Measurements from ENCODE around the gene NOL11.
"Not testable (repeated sequence)": the region's sequence is repeated elsewhere in the genome, so short reads cannot be mapped to it uniquely, and the experiment has no call there.

NOL11 gene

DNA sequence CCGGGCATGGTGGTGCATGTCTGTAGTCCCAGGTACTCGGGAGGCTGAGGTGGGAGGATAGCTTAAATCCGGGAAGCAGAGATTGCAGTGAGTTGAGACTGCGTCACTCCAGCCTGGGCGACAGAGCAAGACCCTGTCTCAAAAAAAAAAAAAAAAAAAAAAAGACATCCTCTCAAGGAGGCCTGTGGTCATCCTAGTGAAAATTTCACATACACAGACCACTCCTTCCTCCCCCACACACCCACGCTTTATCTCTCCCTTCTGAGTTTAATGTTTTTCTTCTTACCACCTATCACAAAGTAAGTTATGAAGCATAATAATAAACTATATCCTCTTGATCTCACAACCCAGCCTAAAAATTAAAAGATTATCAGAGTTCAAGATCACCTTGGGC is 1.3 kb upstream of the NOL11 start:
- no peaks in the 10 kb centered on the region for H3K27me3 ChIP-seq (ENCODE audit: control insufficient read depth, insufficient read depth, low read length)
- no peak overlapping the region for H3K27ac ChIP-seq (ENCODE audit: low read depth, low read length)
- no peak overlapping the region for H3K9ac ChIP-seq (ENCODE audit: low read length)
- peaks cover 4% of the 10 kb centered on the region for H3K4me1 ChIP-seq (ENCODE audit: control insufficient read depth, insufficient read depth, low read length)
- no peak overlapping the region for H3K4me3 ChIP-seq (ENCODE audit: low read length)
- no peaks in the 10 kb centered on the region for H3K36me3 ChIP-seq (ENCODE audit: control insufficient read depth, insufficient read depth, low read length)

- H3K4me1 ChIP-seq (ENCODE audit: control insufficient read depth, insufficient read depth, low read length) = peaks cover 4% of the 10 kb centered on the region
Observed at GRCh38 chr17:67717192-67717623, 528 bp upstream of the NOL11 start.

GRCh38 chr17:67718325-67718941 is 697 bp downstream of the NOL11 start:
- peak overlapping the region; percentile 93 for H3K4me3 ChIP-seq (ENCODE audit: low read length)
- H3K27me3 ChIP-seq (ENCODE audit: control insufficient read depth, insufficient read depth, low read length) = no peaks in the 10 kb centered on the region
- peak overlapping the region; percentile 81 for H3K27ac ChIP-seq (ENCODE audit: low read depth, low read length)
- peaks cover 12% of the 10 kb centered on the region for H3K36me3 ChIP-seq (ENCODE audit: control insufficient read depth, insufficient read depth, low read length)
- H3K9ac ChIP-seq (ENCODE audit: low read length) = peak overlapping the region; percentile 98
- H3K4me1 ChIP-seq (ENCODE audit: control insufficient read depth, insufficient read depth, low read length) = peaks cover 4% of the 10 kb centered on the region

More at GRCh38 chr17:67717192-67717623, 528 bp upstream of the NOL11 start:
- peak overlapping the region; percentile 25 for H3K9ac ChIP-seq (ENCODE audit: low read length)
- peak overlapping the region; percentile 69 for H3K4me3 ChIP-seq (ENCODE audit: low read length)
- peaks cover 7% of the 10 kb centered on the region for H3K36me3 ChIP-seq (ENCODE audit: control insufficient read depth, insufficient read depth, low read length)
- no peaks in the 10 kb centered on the region for H3K27me3 ChIP-seq (ENCODE audit: control insufficient read depth, insufficient read depth, low read length)
- peak overlapping the region; percentile 74 for H3K27ac ChIP-seq (ENCODE audit: low read depth, low read length)

GRCh38 chr17:67725373-67725791 is 7.6 kb downstream of the NOL11 start:
- Histone ChIP-seq H3K4me3 (ENCODE audit: low read length) (no peak overlapping the region), H3K27ac (ENCODE audit: low read depth, low read length) (no peak overlapping the region), H3K27me3 (ENCODE audit: control insufficient read depth, insufficient read depth, low read length) (no peaks in the 10 kb centered on the region), H3K36me3 (ENCODE audit: control insufficient read depth, insufficient read depth, low read length) (peaks cover 36% of the 10 kb centered on the region), H3K4me1 (ENCODE audit: control insufficient read depth, insufficient read depth, low read length) (no peaks in the 10 kb centered on the region), H3K9ac (ENCODE audit: low read length) (no peak overlapping the region)

GRCh38 chr17:67725807-67726206 is 8.1 kb downstream of the NOL11 start:
- H3K27me3 ChIP-seq (ENCODE audit: control insufficient read depth, insufficient read depth, low read length) = no peaks in the 10 kb centered on the region
- no peak overlapping the region for H3K4me3 ChIP-seq (ENCODE audit: low read length)
- H3K4me1 ChIP-seq (ENCODE audit: control insufficient read depth, insufficient read depth, low read length) = no peaks in the 10 kb centered on the region
- H3K9ac ChIP-seq (ENCODE audit: low read length) = no peak overlapping the region
- H3K36me3 ChIP-seq (ENCODE audit: control insufficient read depth, insufficient read depth, low read length) = peaks cover 38% of the 10 kb centered on the region
- no peak overlapping the region for H3K27ac ChIP-seq (ENCODE audit: low read depth, low read length)

- not testable (repeated sequence) for H3K27ac ChIP-seq (ENCODE audit: low read depth, low read length); H3K4me3 ChIP-seq (ENCODE audit: low read length); H3K9ac ChIP-seq (ENCODE audit: low read length); H3K4me1 ChIP-seq (ENCODE audit: control insufficient read depth, insufficient read depth, low read length); H3K27me3 ChIP-seq (ENCODE audit: control insufficient read depth, insufficient read depth, low read length)
- peaks cover 35% of the 10 kb centered on the region for H3K36me3 ChIP-seq (ENCODE audit: control insufficient read depth, insufficient read depth, low read length)
Observed at GRCh38 chr17:67727152-67728039, 9.7 kb downstream of the NOL11 start.

- H3K4me3 ChIP-seq (ENCODE audit: low read length) = no peak overlapping the region
- no peaks in the 10 kb centered on the region for H3K4me1 ChIP-seq (ENCODE audit: control insufficient read depth, insufficient read depth, low read length)
- no peak overlapping the region for H3K27ac ChIP-seq (ENCODE audit: low read depth, low read length)
- H3K36me3 ChIP-seq (ENCODE audit: control insufficient read depth, insufficient read depth, low read length) = peaks cover 29% of the 10 kb centered on the region
- H3K27me3 ChIP-seq (ENCODE audit: control insufficient read depth, insufficient read depth, low read length) = no peaks in the 10 kb centered on the region
- no peak overlapping the region for H3K9ac ChIP-seq (ENCODE audit: low read length)
Observed at GRCh38 chr17:67729903-67730302, 12.2 kb downstream of the NOL11 start.

DNA sequence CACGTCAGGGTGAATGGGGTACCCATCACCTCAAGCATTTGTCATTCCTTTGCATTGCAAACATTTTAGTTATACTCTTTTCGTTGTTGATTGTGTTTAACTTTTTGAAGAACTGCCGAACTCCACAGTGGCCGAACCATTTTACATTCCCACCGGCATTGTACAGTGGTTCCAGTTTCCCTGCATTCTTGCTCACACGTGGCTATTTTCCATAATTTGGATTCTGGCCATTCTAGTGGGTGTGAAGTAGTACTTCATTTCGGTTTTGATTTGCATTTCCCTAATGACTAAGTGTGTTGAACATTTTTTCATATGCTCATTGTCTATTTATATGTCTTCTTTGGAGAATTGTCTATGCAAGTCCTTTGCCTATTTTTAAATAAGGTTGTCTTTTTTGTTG is 13.0 kb downstream of the NOL11 start:
- no peak overlapping the region for H3K4me3 ChIP-seq (ENCODE audit: low read length)
- H3K27me3 ChIP-seq (ENCODE audit: control insufficient read depth, insufficient read depth, low read length) = no peaks in the 10 kb centered on the region
- H3K9ac ChIP-seq (ENCODE audit: low read length) = no peak overlapping the region
- no peaks in the 10 kb centered on the region for H3K4me1 ChIP-seq (ENCODE audit: control insufficient read depth, insufficient read depth, low read length)
- no peak overlapping the region for H3K27ac ChIP-seq (ENCODE audit: low read depth, low read length)
- H3K36me3 ChIP-seq (ENCODE audit: control insufficient read depth, insufficient read depth, low read length) = peaks cover 25% of the 10 kb centered on the region

DNA sequence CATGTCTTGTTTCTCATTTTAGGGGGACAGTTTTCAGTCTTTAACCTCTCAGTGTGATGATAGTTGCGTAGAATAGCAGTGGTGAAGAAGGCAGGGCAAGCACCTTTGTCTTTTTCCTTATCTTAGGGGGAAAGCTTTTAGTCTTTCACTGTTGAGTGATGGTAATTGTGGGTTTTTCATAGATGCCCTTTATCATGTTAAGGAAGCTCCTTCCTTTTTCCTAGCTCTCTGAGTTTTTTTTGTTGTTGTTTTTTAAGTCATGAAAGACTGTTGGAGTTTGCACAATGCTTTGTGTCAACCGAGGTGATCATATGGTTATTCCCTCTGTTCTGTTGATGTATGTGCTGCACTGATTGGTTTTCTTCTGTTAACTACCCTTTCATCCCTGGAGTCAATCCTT is 15.7 kb downstream of the NOL11 start:
- Histone ChIP-seq H3K9ac (ENCODE audit: low read length) (no peak overlapping the region), H3K4me3 (ENCODE audit: low read length) (no peak overlapping the region), H3K27ac (ENCODE audit: low read depth, low read length) (no peak overlapping the region), H3K36me3 (ENCODE audit: control insufficient read depth, insufficient read depth, low read length) (peaks cover 21% of the 10 kb centered on the region), H3K4me1 (ENCODE audit: control insufficient read depth, insufficient read depth, low read length) (no peaks in the 10 kb centered on the region), H3K27me3 (ENCODE audit: control insufficient read depth, insufficient read depth, low read length) (no peaks in the 10 kb centered on the region)

- Histone ChIP-seq H3K36me3 (ENCODE audit: control insufficient read depth, insufficient read depth, low read length) (peaks cover 21% of the 10 kb centered on the region), H3K27me3 (ENCODE audit: control insufficient read depth, insufficient read depth, low read length) (no peaks in the 10 kb centered on the region), H3K4me1 (ENCODE audit: control insufficient read depth, insufficient read depth, low read length) (no peaks in the 10 kb centered on the region), H3K9ac (ENCODE audit: low read length) (no peak overlapping the region), H3K4me3 (ENCODE audit: low read length) (no peak overlapping the region), H3K27ac (ENCODE audit: low read depth, low read length) (no peak overlapping the region)
Observed at GRCh38 chr17:67737145-67737544, 19.4 kb downstream of the NOL11 start.

GRCh38 chr17:67742025-67742424 is 24.3 kb downstream of the NOL11 start:
- peaks cover 19% of the 10 kb centered on the region for H3K36me3 ChIP-seq (ENCODE audit: control insufficient read depth, insufficient read depth, low read length)

GRCh38 chr17:67746704-67747571 is 29.2 kb downstream of the NOL11 start:
- no peak overlapping the region for H3K27ac ChIP-seq (ENCODE audit: low read depth, low read length)
- no peaks in the 10 kb centered on the region for H3K27me3 ChIP-seq (ENCODE audit: control insufficient read depth, insufficient read depth, low read length)
- no peak overlapping the region for H3K4me3 ChIP-seq (ENCODE audit: low read length)
- no peaks in the 10 kb centered on the region for H3K4me1 ChIP-seq (ENCODE audit: control insufficient read depth, insufficient read depth, low read length)
- no peak overlapping the region for H3K9ac ChIP-seq (ENCODE audit: low read length)
- H3K36me3 ChIP-seq (ENCODE audit: control insufficient read depth, insufficient read depth, low read length) = peaks cover 12% of the 10 kb centered on the region

More at GRCh38 chr17:67742025-67742424, 24.3 kb downstream of the NOL11 start:
- no peaks in the 10 kb centered on the region for H3K27me3 ChIP-seq (ENCODE audit: control insufficient read depth, insufficient read depth, low read length)
- H3K9ac ChIP-seq (ENCODE audit: low read length) = no peak overlapping the region
- H3K4me3 ChIP-seq (ENCODE audit: low read length) = no peak overlapping the region
- H3K27ac ChIP-seq (ENCODE audit: low read depth, low read length) = no peak overlapping the region
- no peaks in the 10 kb centered on the region for H3K4me1 ChIP-seq (ENCODE audit: control insufficient read depth, insufficient read depth, low read length)

Measured in rectal smooth muscle tissue (tissue), 1 donor.